ENCODE results near the gene AVPR2. TPM values are rescaled to one million over a fixed set of nuclear protein-coding genes. Genes with fewer than 3 reads are reported as not detected.

Gene AVPR2
- total and polyA plus RNA-seq, 9 donors: 0.34 to 1.5 (median 0.55) TPM; not detected in 3

DNA sequence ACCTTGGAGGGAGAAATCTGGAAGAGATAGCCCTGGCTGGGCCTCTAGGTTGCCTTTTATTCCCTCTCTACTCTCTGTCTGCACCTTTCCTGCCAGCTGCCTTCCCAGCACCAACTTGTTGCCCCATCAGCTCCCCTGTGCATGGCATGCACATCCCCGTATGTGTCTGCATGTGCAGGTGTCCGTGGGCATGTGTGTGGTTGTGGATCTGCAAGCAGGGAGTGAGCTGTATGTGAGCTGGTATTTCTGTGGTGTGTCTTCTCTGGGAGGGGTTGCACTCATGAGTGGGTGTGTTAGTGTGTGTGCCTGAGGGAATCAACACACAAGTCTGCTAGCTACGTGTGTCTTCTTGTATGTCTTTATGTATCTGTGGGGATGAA is 28.4 kb upstream of the AVPR2 start:
- WGBS, 3 donors: 51 to 56% (median 53%) methylated on average over 3 of the region's 3 CpGs
- intact Hi-C loops (cut with DNase I): no loop called here
- Histone ChIP-seq H3K27ac (no peak overlapping the region), H3K27me3 (no peaks in the 10 kb centered on the region), H3K4me1 (ENCODE audit: insufficient read depth) (no peaks in the 10 kb centered on the region), H3K36me3 (no peaks in the 10 kb centered on the region), H3K4me3 (no peak overlapping the region), H3K9me3 (no peaks in the 10 kb centered on the region)
- TF ChIP-seq EP300 (IDR thresholded peaks at IDR 0.05) (no peak), POLR2A (IDR thresholded peaks at IDR 0.05) (no peak)
- TF ChIP-seq, protein P1, sequence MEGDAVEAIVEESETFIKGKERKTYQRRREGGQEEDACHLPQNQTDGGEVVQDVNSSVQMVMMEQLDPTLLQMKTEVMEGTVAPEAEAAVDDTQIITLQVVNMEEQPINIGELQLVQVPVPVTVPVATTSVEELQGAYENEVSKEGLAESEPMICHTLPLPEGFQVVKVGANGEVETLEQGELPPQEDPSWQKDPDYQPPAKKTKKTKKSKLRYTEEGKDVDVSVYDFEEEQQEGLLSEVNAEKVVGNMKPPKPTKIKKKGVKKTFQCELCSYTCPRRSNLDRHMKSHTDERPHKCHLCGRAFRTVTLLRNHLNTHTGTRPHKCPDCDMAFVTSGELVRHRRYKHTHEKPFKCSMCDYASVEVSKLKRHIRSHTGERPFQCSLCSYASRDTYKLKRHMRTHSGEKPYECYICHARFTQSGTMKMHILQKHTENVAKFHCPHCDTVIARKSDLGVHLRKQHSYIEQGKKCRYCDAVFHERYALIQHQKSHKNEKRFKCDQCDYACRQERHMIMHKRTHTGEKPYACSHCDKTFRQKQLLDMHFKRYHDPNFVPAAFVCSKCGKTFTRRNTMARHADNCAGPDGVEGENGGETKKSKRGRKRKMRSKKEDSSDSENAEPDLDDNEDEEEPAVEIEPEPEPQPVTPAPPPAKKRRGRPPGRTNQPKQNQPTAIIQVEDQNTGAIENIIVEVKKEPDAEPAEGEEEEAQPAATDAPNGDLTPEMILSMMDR (IDR thresholded peaks at IDR 0.05): no peak
- no peak for DNase-seq

DNA sequence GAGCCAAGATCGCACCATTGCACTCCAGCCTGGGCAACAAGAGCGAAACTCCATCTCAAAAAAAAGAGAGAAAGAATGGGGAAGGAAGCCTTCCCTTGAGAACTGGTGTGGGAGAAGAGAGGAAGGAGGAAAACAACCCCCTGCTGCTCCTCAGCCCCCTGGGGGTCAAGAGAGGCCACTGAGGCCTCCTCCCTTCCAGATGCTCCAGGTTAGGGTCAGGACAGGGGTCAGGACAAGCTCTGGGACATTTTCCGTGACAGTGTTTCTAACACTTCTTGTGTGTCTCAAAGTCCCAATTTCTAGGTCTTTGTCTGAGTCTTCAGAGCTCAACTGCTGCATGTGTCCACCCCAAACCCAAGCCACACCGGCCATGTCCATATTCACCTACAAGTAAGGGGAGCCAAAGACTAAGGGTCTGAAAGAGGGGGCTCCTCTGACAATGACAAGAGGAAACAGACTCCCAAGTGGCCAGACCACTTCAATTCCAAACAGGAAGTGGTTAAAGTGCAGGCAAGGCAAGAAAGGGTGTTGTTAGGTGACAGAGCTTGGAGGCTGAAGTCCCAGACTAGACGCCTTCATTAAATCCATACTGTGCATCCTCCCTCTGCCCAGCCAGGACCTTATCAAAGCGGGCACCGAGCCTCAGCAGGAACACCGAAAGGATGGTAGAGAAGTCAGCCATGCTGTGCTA is 26.8 kb upstream of the AVPR2 start:
- 84 to 89% (median 87%) methylated on average over 8 of the region's 8 CpGs for WGBS, 3 donors

DNA sequence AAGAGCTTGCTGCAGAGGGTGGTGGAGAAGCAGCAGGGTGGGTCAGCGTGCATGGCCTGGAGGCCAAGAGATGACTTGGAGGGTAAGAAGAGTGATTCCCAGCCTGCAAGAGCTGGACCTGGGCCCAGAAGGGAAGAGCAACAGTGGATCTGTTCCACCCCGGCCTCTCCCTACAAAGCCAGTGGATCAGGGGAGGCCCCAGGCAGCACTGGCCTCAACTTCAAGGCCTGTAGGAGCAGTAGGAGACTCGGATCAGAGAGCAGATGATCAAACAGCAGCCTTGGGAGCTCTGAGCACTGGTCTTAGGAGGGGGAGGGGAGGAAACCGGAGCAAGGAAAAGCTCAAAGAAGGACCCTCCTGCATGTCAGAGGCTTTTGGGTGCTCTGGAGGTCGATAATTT is 26.1 kb upstream of the AVPR2 start:
- no peak for DNase-seq
- Histone ChIP-seq H3K27me3 (no peaks in the 10 kb centered on the region), H3K9me3 (no peaks in the 10 kb centered on the region), H3K4me1 (ENCODE audit: insufficient read depth) (no peaks in the 10 kb centered on the region), H3K36me3 (no peaks in the 10 kb centered on the region), H3K4me3 (no peak overlapping the region), H3K27ac (no peak overlapping the region)
- TF ChIP-seq EP300 (IDR thresholded peaks at IDR 0.05) (no peak), POLR2A (IDR thresholded peaks at IDR 0.05) (no peak)
- TF ChIP-seq, protein P1 (IDR thresholded peaks at IDR 0.05): no peak
- intact Hi-C loops (cut with DNase I): no loop called here
- 38 to 40% (median 38%) methylated on average over 5 of the region's 5 CpGs for WGBS, 3 donors

More for the DNA sequence above, 26.8 kb upstream of the AVPR2 start:
- Histone ChIP-seq H3K9me3 (no peaks in the 10 kb centered on the region), H3K27ac (no peak overlapping the region), H3K27me3 (no peaks in the 10 kb centered on the region), H3K4me3 (no peak overlapping the region), H3K36me3 (no peaks in the 10 kb centered on the region), H3K4me1 (ENCODE audit: insufficient read depth) (no peaks in the 10 kb centered on the region)
- no peak for DNase-seq
- TF ChIP-seq EP300 (IDR thresholded peaks at IDR 0.05) (no peak), POLR2A (IDR thresholded peaks at IDR 0.05) (no peak)
- TF ChIP-seq, protein P1 (IDR thresholded peaks at IDR 0.05): no peak
- intact Hi-C loops (cut with DNase I): no loop called here

DNA sequence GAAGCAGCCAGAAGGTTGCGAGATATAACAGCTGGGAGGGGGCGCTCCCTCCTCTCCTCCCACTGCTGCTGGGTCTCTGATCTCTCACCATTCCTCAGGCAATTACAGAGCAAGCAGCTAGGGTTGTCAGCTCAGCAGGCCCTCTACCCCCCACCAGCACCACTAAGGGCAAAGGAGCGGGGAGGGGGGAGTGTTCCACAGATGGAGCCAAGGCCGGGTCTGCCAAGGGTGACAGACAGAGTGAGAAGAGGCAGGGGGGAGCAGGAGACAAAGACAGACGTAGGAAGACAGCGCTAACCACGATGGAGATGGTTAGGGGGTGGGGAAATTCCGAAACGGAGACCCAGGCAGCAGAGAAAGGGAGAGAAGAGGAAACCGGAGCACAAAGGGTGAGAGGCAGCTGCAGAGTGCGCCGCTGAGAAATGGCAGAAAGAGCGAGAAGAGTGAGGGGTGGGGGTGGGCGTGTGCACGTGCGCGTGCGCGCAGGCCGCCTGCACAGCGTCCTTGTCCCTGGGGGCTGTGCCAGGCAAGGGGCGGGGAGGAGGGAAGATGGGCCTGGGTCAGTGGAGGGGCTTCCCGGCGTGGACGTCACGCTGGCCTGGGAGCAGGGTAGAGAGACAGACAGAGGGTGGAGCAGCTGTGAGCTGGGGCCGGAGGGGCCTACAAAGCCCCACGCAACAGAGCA is 25.4 kb upstream of the AVPR2 start:
- WGBS, 3 donors: 12 to 22% (median 18%) methylated on average over 28 of the region's 28 CpGs
- Histone ChIP-seq H3K27ac (no peak overlapping the region), H3K9me3 (no peaks in the 10 kb centered on the region), H3K4me1 (ENCODE audit: insufficient read depth) (no peaks in the 10 kb centered on the region), H3K36me3 (no peaks in the 10 kb centered on the region), H3K27me3 (no peaks in the 10 kb centered on the region), H3K4me3 (no peak overlapping the region)
- DNase-seq: no peak
- intact Hi-C loops (cut with DNase I): no loop called here
- TF ChIP-seq POLR2A (IDR thresholded peaks at IDR 0.05) (no peak), EP300 (IDR thresholded peaks at IDR 0.05) (no peak)
- TF ChIP-seq, protein P1 (IDR thresholded peaks at IDR 0.05): no peak

Measured in ovary (tissue), 9 donors.